Sigmoid colon (tissue), 4 donors: ENCODE data around the gene INPP5F.

Experiments
- CTCF ChIP-seq, 4 experiments: fragments of 450-650 bp in 3 of 4; fragments of 200-600 bp in 1 of 4; IDR thresholded peaks; one replicate each; pipeline ENCODE4 v1.5.1; 2016 to 2019; ENCODE audit warnings: antibody characterized with exemption in 4 of 4, mild to moderate bottlenecking in 3 of 4, moderate library complexity in 2 of 4
- POLR2AphosphoS5 ChIP-seq, 4 donors: sonication (generic); formaldehyde crosslinking; IDR thresholded peaks; one replicate each; pipeline ENCODE4 v1.6.1; 2017; ENCODE audit warnings: antibody characterized with exemption in 4 of 4

- TF ChIP-seq CTCF (IDR thresholded peaks at IDR 0.05): no peak
- no peak for TF ChIP-seq POLR2AphosphoS5 (IDR thresholded peaks at IDR 0.05)
These were observed 46.4 kb upstream of the INPP5F start for GRCh38 chr10:119679480-119679829.
